Nephron progenitor cell (in vitro differentiated cells): ENCODE results near the gene TEX53.

Experiments
- DNase-seq: peaks from one replicate; pipeline ENCODE4 v3.0.0; 2021
- H3K27ac Mint-ChIP-seq: 2 replicates; pipeline ENCODE4 v1.8.0; 2021; ENCODE audit warnings: mild to moderate bottlenecking, moderate library complexity, mixed read lengths
- H3K27me3 Mint-ChIP-seq: 2 replicates; pipeline ENCODE4 v1.8.0; 2021; ENCODE audit warnings: mild to moderate bottlenecking, low read depth, mixed read lengths; ENCODE audit not compliant: poor library complexity
- H3K36me3 Mint-ChIP-seq: 2 replicates; pipeline ENCODE4 v1.8.0; 2021; ENCODE audit warnings: low read depth, mixed read lengths
- H3K4me1 Mint-ChIP-seq: 2 replicates; pipeline ENCODE4 v1.8.0; 2021; ENCODE audit warnings: mixed read lengths
- H3K4me3 Mint-ChIP-seq: 2 replicates; pipeline ENCODE4 v1.8.0; 2021; ENCODE audit warnings: mild to moderate bottlenecking, moderate library complexity, mixed read lengths
- H3K9me3 Mint-ChIP-seq: 2 replicates; pipeline ENCODE4 v1.8.0; 2021; ENCODE audit warnings: mild to moderate bottlenecking, moderate library complexity, mixed read lengths
- TF ChIP-seq, protein P1 (sequence below): fragments of 200-600 bp; sonication (generic); IDR thresholded peaks from 2 replicates; pipeline ENCODE4 v1.5.0; 2021; ENCODE audit warnings: antibody characterized with exemption

Gene TEX53

DNA sequence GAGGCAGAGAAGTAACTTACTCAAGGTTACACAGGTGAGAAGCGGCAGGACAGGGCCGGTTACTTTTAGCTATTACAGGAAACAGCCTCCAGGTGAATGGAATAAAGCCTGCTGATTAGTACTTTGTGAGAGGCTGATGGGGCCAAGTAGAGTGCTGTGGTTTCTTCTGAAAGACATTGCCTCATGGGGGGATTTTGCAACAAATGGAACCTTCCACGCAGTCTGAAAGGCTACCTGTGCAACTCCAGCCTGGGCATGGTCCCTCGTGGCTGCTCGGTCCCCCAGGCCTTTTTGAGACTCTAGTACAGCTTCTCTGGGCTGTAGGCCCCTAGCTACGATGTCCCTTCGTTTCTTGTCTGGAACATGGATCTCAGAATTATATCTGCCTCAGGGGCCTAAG lies 44.5 kb downstream of the TEX53 start:
- Mint-ChIP-seq H3K4me1 (peaks cover 26% of the 10 kb centered on the region), H3K4me3 (no peak overlapping the region), H3K27me3 (peaks cover 13% of the 10 kb centered on the region), H3K36me3 (peaks cover 4% of the 10 kb centered on the region), H3K9me3 (peaks cover 3% of the 10 kb centered on the region), H3K27ac (no peak overlapping the region)
- TF ChIP-seq, protein P1, sequence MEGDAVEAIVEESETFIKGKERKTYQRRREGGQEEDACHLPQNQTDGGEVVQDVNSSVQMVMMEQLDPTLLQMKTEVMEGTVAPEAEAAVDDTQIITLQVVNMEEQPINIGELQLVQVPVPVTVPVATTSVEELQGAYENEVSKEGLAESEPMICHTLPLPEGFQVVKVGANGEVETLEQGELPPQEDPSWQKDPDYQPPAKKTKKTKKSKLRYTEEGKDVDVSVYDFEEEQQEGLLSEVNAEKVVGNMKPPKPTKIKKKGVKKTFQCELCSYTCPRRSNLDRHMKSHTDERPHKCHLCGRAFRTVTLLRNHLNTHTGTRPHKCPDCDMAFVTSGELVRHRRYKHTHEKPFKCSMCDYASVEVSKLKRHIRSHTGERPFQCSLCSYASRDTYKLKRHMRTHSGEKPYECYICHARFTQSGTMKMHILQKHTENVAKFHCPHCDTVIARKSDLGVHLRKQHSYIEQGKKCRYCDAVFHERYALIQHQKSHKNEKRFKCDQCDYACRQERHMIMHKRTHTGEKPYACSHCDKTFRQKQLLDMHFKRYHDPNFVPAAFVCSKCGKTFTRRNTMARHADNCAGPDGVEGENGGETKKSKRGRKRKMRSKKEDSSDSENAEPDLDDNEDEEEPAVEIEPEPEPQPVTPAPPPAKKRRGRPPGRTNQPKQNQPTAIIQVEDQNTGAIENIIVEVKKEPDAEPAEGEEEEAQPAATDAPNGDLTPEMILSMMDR = no peak
- no peak for DNase-seq

DNA sequence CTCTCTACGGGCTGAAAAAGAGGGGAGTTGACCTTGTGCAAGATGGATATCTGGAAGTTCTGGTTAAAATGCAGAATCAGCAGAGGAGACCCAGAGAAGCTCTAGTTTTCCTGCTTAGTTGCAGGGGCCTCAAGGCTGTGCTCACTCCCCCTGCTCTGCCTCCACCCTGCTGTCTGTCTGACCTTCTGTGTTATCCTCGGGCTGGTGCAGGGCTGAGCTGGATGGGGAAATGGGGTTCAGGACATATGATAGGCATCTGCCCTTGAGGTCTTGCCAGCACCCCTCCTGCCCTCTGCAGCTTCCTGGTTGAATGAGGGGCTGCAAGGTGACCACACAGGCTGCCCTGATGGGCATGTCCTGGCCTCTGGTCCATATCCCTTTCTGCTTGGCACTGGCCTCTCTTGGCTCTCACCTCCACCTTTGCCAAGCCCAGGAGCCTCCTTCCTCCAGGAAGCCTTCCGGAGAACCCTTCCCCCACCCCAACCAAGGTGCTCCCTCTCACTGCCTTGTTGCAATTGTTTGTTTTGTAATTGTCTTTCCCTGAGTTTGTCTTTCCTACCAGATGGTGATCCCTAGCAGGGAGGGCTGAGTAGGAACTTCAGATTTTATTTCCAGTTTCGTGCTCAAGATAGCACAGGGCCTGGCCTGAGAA lies 45.2 kb downstream of the TEX53 start:
- Mint-ChIP-seq H3K36me3 (peaks cover 4% of the 10 kb centered on the region), H3K27ac (no peak overlapping the region)

DNA sequence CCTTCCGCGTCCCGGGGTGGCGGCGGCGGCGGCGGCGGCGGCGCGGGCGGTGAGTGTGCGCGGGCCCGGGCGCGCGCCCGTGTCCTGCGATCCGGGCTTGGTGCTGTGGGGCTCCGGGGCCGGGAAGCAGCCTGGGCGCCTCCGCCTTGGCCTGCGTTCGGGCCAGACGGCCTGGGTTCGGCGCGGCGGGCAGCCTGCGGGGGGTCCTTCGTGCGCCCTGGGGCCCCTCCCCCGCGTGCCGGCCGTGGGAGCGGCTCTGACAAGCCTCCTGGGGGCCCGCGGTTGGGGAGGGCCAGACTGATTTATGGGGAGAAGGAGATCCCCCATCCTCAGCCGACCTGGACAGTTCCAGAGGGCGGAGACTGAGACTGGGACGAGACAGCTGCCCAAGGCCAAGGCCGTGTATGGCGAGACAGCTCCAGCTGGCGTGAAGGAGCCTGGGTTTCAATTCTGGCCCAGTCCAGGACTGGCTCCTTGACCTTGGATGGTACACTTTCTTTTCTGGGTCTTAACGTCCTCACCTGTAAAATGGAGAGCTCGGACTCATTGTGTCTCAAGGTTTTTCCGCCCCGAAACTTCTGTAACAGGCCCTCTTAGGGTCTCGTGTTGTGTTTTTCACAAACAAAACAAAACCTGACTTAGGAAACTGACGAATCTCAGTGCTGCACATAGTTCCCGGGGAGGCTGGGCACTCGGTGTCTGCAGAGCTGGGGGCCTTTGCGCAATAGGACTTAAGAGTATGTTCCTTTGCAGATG lies 45.9 kb downstream of the TEX53 start:
- H3K4me1 Mint-ChIP-seq = peaks cover 37% of the 10 kb centered on the region

More for the DNA sequence above, 45.2 kb downstream of the TEX53 start:
- TF ChIP-seq, protein P1 = no peak
- peaks cover 33% of the 10 kb centered on the region for H3K4me1 Mint-ChIP-seq
- no peak for DNase-seq
- H3K9me3 Mint-ChIP-seq = peaks cover 3% of the 10 kb centered on the region
- H3K4me3 Mint-ChIP-seq = peak overlapping the region; percentile 82
- H3K27me3 Mint-ChIP-seq = peaks cover 15% of the 10 kb centered on the region

DNA sequence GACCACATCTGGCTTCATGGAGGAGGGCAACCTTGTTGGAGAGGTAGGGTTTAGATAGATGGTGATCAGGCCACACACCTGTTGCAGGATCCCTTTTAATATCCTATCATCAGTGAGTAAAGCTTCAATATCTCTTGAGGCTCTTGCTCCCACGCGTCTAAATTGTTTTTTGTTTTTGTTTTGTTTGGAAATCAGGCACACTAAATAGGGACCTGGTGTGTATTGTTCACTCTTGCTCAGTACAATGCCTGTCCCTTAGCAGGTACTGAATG lies 49.1 kb downstream of the TEX53 start:
- DNase-seq = no peak
- Mint-ChIP-seq H3K27me3 (peaks cover 15% of the 10 kb centered on the region), H3K9me3 (no peaks in the 10 kb centered on the region), H3K4me3 (no peak overlapping the region), H3K4me1 (peaks cover 64% of the 10 kb centered on the region), H3K27ac (no peak overlapping the region), H3K36me3 (no peaks in the 10 kb centered on the region)
- TF ChIP-seq, protein P1 = no peak

More for the DNA sequence above, 45.9 kb downstream of the TEX53 start:
- TF ChIP-seq, protein P1 = no peak
- peaks cover 4% of the 10 kb centered on the region for H3K36me3 Mint-ChIP-seq
- DNase-seq = peak; percentile 79
- H3K9me3 Mint-ChIP-seq = peaks cover 3% of the 10 kb centered on the region
- H3K27ac Mint-ChIP-seq = no peak overlapping the region
- peak overlapping the region; percentile 82 for H3K4me3 Mint-ChIP-seq
- peaks cover 15% of the 10 kb centered on the region for H3K27me3 Mint-ChIP-seq

DNA sequence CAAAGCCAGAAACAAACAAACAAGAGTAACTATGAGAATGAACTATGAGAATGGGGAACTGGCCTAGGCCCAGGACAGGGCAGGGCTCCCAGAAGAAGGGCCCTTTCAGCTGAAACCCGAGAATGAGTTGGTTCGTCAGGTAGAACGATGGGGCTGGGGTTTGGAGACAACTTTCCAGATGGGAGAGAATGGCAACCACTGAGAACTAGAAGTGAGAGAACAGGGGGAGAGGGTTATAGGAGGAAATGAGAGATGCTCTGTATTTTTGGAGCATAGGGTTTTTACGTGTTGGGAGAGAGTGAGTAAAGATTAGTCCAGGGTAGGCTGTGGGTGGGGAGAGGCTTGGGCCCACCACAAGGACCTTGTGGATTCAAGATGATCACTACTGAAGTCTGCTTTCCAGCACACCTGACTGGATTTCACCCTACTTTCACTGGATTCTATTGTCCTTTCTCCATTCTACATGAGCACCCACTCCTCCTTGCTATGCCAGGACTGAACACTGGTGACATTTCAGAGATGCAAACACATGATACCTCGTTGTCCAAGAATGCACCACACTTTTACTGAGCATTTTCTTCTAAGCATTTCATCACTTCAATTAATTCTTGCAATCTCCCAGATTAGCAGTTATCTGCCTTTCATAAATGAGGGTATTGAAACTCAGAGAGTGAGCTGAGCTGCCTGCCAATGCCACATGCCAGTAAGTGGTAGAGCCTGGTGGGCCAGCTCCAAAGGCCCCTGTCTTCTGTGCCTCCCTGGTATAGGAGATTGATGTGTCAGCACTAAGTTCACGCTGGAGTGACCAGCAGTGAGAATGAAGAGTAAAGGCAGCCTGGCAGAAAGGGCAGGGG lies 49.7 kb downstream of the TEX53 start:
- peaks cover 15% of the 10 kb centered on the region for H3K27me3 Mint-ChIP-seq
- H3K4me3 Mint-ChIP-seq = no peak overlapping the region
- no peak for DNase-seq
- TF ChIP-seq, protein P1 = no peak
- peaks cover 60% of the 10 kb centered on the region for H3K4me1 Mint-ChIP-seq
- H3K27ac Mint-ChIP-seq = peak overlapping the region; percentile 58
- H3K36me3 Mint-ChIP-seq = peaks cover 1% of the 10 kb centered on the region
- no peaks in the 10 kb centered on the region for H3K9me3 Mint-ChIP-seq
